GM19193 (cell line): ENCODE results near the gene SEL1L3.

Experiments used
- POLR2A ChIP-seq: IDR thresholded peaks from 4 replicates; pipeline ENCODE4 v1.6.1; 2011; ENCODE audit not compliant: insufficient read depth, insufficient read length; ENCODE audit errors: extremely low read depth

SEL1L3 gene

GRCh38 chr4:25884031-25884782 lies 21.4 kb upstream of the SEL1L3 start:
- no peak for TF ChIP-seq POLR2A

GRCh38 chr4:25883565-25883964 lies 20.8 kb upstream of the SEL1L3 start:
- no peak for TF ChIP-seq POLR2A

- TF ChIP-seq POLR2A = no peak
These were observed 19.4 kb upstream of the SEL1L3 start for GRCh38 chr4:25882226-25882625.

GRCh38 chr4:25881193-25881592 lies 18.4 kb upstream of the SEL1L3 start:
- no peak for TF ChIP-seq POLR2A

- TF ChIP-seq POLR2A = no peak
These were observed 17.3 kb upstream of the SEL1L3 start for GRCh38 chr4:25879991-25880651.

- no peak for TF ChIP-seq POLR2A
These were observed 16.8 kb upstream of the SEL1L3 start for GRCh38 chr4:25879587-25879986.

- TF ChIP-seq POLR2A = no peak
These were observed 16.4 kb upstream of the SEL1L3 start for GRCh38 chr4:25879091-25879584.

- no peak for TF ChIP-seq POLR2A
These were observed 15.9 kb upstream of the SEL1L3 start for GRCh38 chr4:25878676-25879075.

- TF ChIP-seq POLR2A = no peak
These were observed 12.5 kb upstream of the SEL1L3 start for GRCh38 chr4:25875281-25875745.

- TF ChIP-seq POLR2A = no peak
These were observed 11.9 kb upstream of the SEL1L3 start for GRCh38 chr4:25874655-25875054.

GRCh38 chr4:25873632-25874129 lies 10.9 kb upstream of the SEL1L3 start:
- TF ChIP-seq POLR2A = no peak

- no peak for TF ChIP-seq POLR2A
These were observed 10.3 kb upstream of the SEL1L3 start for GRCh38 chr4:25872851-25873631.

GRCh38 chr4:25870081-25870480 lies 7.3 kb upstream of the SEL1L3 start:
- TF ChIP-seq POLR2A = no peak

GRCh38 chr4:25867781-25868294 lies 5.0 kb upstream of the SEL1L3 start:
- no peak for TF ChIP-seq POLR2A

GRCh38 chr4:25865586-25865985 lies 2.8 kb upstream of the SEL1L3 start:
- TF ChIP-seq POLR2A = no peak

GRCh38 chr4:25863831-25864418 lies 1.1 kb upstream of the SEL1L3 start:
- no peak for TF ChIP-seq POLR2A
